PC-3 (cell line): ENCODE measurements around the gene LMNA. TPM values are rescaled to one million over a fixed set of nuclear protein-coding genes. Genes with fewer than 3 reads are reported as not detected.

Source experiments
- ATAC-seq: fragments of 200-7000 bp; cut with Tn5 transposase; 2 replicates; pipeline ENCODE4 v1.9.1; 2020; ENCODE audit warnings: mild to moderate bottlenecking, moderate library complexity
- BruUV-seq: library from RNA; stranded (reverse); fragments of 400-500 nt; replicated peaks from 2 replicates; lab custom pipeline; 2021; lab: Mats Ljungman, UMichigan
- CTCF ChIA-PET: fragments of 300-600 bp; sonication (Branson Sonifier 250); formaldehyde crosslinking; loops from one replicate; lab custom pipeline; 2022; ENCODE audit warnings: antibody characterized with exemption; lab: Charles Lee
- POLR2A ChIA-PET: fragments of 300-600 bp; sonication (Branson Sonifier 250); formaldehyde crosslinking; loops from one replicate; lab custom pipeline; 2022; ENCODE audit warnings: antibody characterized with exemption; ENCODE audit not compliant: unreplicated experiment; lab: Charles Lee
- DNase-seq: peaks from one replicate; pipeline ENCODE4 v3.0.0-alpha.2; 2015
- H2AFZ ChIP-seq: fragments of 300-600 bp; sonication (generic); 2 replicates; pipeline ENCODE4 v1.6.0; 2016; ENCODE audit warnings: antibody characterized with exemption, low read length
- H3F3A ChIP-seq: fragments of 300-600 bp; sonication (generic); one replicate; pipeline ENCODE4 v1.6.0; 2017; ENCODE audit warnings: antibody characterized with exemption, low read length, control low read depth, mild to moderate bottlenecking; ENCODE audit not compliant: unreplicated experiment
- H3K27ac ChIP-seq: fragments of 300-600 bp; sonication (generic); 2 replicates; pipeline ENCODE4 v1.5.1; 2016; ENCODE audit warnings: mild to moderate bottlenecking, low read length
- H3K27me3 ChIP-seq: fragments of 300-600 bp; sonication (generic); 2 replicates; pipeline ENCODE4 v1.6.1; 2016; ENCODE audit warnings: low read length, mixed read lengths
- H3K36me3 ChIP-seq: fragments of 300-600 bp; sonication (generic); 2 replicates; pipeline ENCODE4 v1.6.1; 2016; ENCODE audit warnings: low read depth, mixed run types, low read length, mixed read lengths
- H3K4me1 ChIP-seq: fragments of 300-600 bp; sonication (generic); 2 replicates; pipeline ENCODE4 v1.5.1; 2016; ENCODE audit warnings: low read length; ENCODE audit not compliant: insufficient read depth
- H3K4me2 ChIP-seq: fragments of 300-600 bp; sonication (generic); 2 replicates; pipeline ENCODE4 v1.6.0; 2016; ENCODE audit warnings: low read length
- H3K4me3 ChIP-seq: fragments of 300-600 bp; sonication (generic); 2 replicates; pipeline ENCODE4 v1.5.1; 2016; ENCODE audit warnings: mild to moderate bottlenecking, low read length, mixed read lengths
- H3K79me2 ChIP-seq: fragments of 300-600 bp; sonication (generic); 2 replicates; pipeline ENCODE4 v1.6.1; 2017; ENCODE audit warnings: low read length, mixed read lengths
- H3K9ac ChIP-seq: fragments of 300-600 bp; sonication (generic); 2 replicates; pipeline ENCODE4 v1.6.0; 2016; ENCODE audit warnings: mild to moderate bottlenecking, low read length
- H3K9me2 ChIP-seq: fragments of 300-600 bp; sonication (generic); replicated peaks from 2 replicates; pipeline ENCODE4 v1.6.1; 2016; ENCODE audit warnings: mixed run types, low read length, mixed read lengths
- H3K9me3 ChIP-seq: fragments of 300-600 bp; sonication (generic); 2 replicates; pipeline ENCODE4 v1.6.1; 2016; ENCODE audit warnings: low read length, mixed read lengths
- H4K20me1 ChIP-seq: fragments of 300-600 bp; sonication (generic); 2 replicates; pipeline ENCODE4 v1.6.1; 2016; ENCODE audit warnings: low read length, mixed read lengths
- EZH2 ChIP-seq: fragments of 300-600 bp; sonication (generic); IDR thresholded peaks from one replicate; pipeline ENCODE4 v1.6.1; 2017; ENCODE audit warnings: antibody characterized with exemption, mild to moderate bottlenecking, low read length; ENCODE audit not compliant: unreplicated experiment
- EZH2phosphoT487 ChIP-seq: fragments of 300-600 bp; sonication (generic); IDR thresholded peaks from 2 replicates; pipeline ENCODE4 v1.6.1; 2018; ENCODE audit warnings: mild to moderate bottlenecking, antibody characterized with exemption, low read length, borderline replicate concordance
- intact Hi-C: fragments of 100-400 bp; cut with micrococcal nuclease; formaldehyde crosslinking; loops from 2 replicates; pipeline ENCODE4 v1.9.0; 2023
- total RNA-seq: library from RNA; depleted of rRNA; stranded (reverse); fragments of >200 nt; gene quantifications from 2 replicates; pipeline ENCODE4 v1.2.3, GENCODE V29; 2014
- TF ChIP-seq, protein P1 (sequence below): fragments of 300-600 bp; sonication (generic); conservative IDR thresholded peaks from 2 replicates; pipeline ENCODE4 v1.5.1; 2017; ENCODE audit warnings: antibody characterized with exemption, low read depth, mild to moderate bottlenecking, low read length

Gene LMNA
- total RNA-seq, 1 experiment from 2014 or later = 864 TPM

DNA sequence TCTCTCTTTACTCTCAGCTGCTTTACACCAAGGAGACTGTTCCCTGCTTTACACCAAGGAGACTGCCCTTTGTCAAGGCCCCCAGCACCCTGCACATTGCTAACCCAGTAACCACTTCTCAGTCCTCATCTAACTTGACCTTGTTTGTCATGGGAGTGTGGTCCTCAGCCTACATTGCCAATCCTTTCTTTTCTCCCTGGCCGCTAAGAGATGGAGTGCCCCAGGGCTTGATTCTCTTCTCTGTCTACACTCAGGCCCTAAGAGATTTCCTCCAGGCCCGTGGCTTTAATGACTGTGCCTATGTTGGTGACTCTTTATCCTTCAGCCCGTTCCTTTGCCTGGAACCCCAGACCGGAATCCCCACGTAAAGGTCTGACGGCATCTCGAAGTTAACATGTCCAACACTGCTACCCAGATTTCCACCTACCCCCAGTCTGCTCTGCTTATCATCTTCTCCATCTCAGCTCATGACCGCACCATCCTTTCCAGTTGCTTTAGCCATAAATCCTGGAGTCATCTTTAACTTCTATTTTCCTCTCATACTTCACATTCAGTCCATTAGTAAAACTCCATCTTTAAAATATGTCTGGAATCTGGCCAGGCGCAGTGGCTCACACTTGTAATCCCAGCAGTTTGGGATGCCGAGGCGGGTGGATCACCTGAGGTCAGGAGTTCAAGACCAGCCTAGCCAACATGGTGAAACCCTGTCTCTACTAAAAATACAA is 29.4 kb downstream of the LMNA start:
- no peaks in the 10 kb centered on the region for H4K20me1 ChIP-seq
- POLR2A ChIA-PET = no interaction called here
- H3K9ac ChIP-seq = no peak overlapping the region
- peaks cover 17% of the 10 kb centered on the region for H3F3A ChIP-seq
- intact Hi-C loops = loop anchor here (10.0 kb wide), 1 partner anchor 171 kb away; no protein-coding TSS in a partner anchor
- no peak for TF ChIP-seq EZH2phosphoT487
- TF ChIP-seq, protein P1, sequence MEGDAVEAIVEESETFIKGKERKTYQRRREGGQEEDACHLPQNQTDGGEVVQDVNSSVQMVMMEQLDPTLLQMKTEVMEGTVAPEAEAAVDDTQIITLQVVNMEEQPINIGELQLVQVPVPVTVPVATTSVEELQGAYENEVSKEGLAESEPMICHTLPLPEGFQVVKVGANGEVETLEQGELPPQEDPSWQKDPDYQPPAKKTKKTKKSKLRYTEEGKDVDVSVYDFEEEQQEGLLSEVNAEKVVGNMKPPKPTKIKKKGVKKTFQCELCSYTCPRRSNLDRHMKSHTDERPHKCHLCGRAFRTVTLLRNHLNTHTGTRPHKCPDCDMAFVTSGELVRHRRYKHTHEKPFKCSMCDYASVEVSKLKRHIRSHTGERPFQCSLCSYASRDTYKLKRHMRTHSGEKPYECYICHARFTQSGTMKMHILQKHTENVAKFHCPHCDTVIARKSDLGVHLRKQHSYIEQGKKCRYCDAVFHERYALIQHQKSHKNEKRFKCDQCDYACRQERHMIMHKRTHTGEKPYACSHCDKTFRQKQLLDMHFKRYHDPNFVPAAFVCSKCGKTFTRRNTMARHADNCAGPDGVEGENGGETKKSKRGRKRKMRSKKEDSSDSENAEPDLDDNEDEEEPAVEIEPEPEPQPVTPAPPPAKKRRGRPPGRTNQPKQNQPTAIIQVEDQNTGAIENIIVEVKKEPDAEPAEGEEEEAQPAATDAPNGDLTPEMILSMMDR = no peak
- no peak for TF ChIP-seq EZH2
- H3K9me2 ChIP-seq = no peaks in the 10 kb centered on the region
- ATAC-seq (no peak), DNase-seq (no peak)
- no peak overlapping the region for H2AFZ ChIP-seq
- H3K4me2 ChIP-seq = no peak overlapping the region
- peaks cover 15% of the 10 kb centered on the region for H3K4me1 ChIP-seq
- H3K27me3 ChIP-seq = no peaks in the 10 kb centered on the region
- CTCF ChIA-PET = interaction anchor here (1.1 kb wide), 1 partner anchor 81 kb away, joined by 5 read pairs; no protein-coding TSS in a partner anchor
- TSS peak; percentile 12 for BruUV-seq
- no peaks in the 10 kb centered on the region for H3K9me3 ChIP-seq
- H3K27ac ChIP-seq = no peak overlapping the region
- H3K79me2 ChIP-seq = no peaks in the 10 kb centered on the region
- H3K4me3 ChIP-seq = no peak overlapping the region
- H3K36me3 ChIP-seq = peaks cover 14% of the 10 kb centered on the region

DNA sequence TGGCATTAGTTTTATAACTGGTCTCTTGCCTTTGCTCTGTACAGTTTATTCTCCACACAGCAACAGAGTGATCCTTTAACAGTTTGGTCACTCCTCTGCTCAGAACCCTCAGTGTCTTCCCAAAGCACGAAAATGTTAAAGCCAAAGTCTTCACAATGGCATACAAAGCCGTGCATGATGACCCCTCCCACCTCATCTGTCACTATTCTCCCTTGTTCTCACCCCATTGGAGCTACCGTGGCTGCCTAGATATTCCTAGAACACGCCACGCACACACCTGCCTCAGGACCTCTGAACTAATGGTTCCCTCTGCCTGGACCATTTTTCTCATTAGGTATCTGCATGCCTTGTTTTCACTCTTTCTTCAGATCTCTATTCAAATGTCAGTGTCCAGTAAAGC is 30.2 kb downstream of the LMNA start:
- Histone ChIP-seq H3K4me2 (no peak overlapping the region), H4K20me1 (no peaks in the 10 kb centered on the region), H3K9ac (no peak overlapping the region), H3K36me3 (peaks cover 8% of the 10 kb centered on the region; the same call in 1 of the 2 replicates), H2AFZ (no peak overlapping the region), H3K27ac (no peak overlapping the region), H3K9me3 (no peaks in the 10 kb centered on the region), H3K79me2 (no peaks in the 10 kb centered on the region), H3K4me3 (no peak overlapping the region), H3K27me3 (no peaks in the 10 kb centered on the region), H3K9me2 (no peaks in the 10 kb centered on the region), H3K4me1 (peaks cover 15% of the 10 kb centered on the region), H3F3A (peaks cover 14% of the 10 kb centered on the region)
- ChIA-PET POLR2A (interaction anchor here (0.6 kb wide), 1 partner anchor 49 kb away, joined by 5 read pairs; no protein-coding TSS in a partner anchor), CTCF (interaction anchor here (1.1 kb wide), 2 partner anchors 80 to 175 kb away, joined by 5 to 10 read pairs; no protein-coding TSS in a partner anchor)
- DNase-seq = no peak
- BruUV-seq = no TSS peak
- intact Hi-C loops = loop anchor here (10.0 kb wide), 1 partner anchor 170 kb away; no protein-coding TSS in a partner anchor
- TF ChIP-seq EZH2phosphoT487 (no peak), EZH2 (no peak)
- TF ChIP-seq, protein P1 = no peak
- ATAC-seq = no peak
